GM23338 (cell line): Measurements from ENCODE around the gene SYPL2. TPM values are rescaled to one million over a fixed set of nuclear protein-coding genes. Genes with fewer than 3 reads are reported as not detected.

Source experiments
- ATAC-seq: fragments of 200-7000 bp; cut with Tn5 transposase; 3 replicates; pipeline ENCODE4 v1.9.1; 2020
- DNase-seq: peaks from one replicate; pipeline ENCODE4 v3.0.0-alpha.2; 2015; ENCODE audit warnings: low spot score
- H2AFZ ChIP-seq: fragments of 200-600 bp; sonication (generic); 2 replicates; pipeline ENCODE4 v1.8.0; 2016; ENCODE audit warnings: antibody characterized with exemption, mild to moderate bottlenecking, moderate library complexity
- H3F3A ChIP-seq: fragments of 200-600 bp; sonication (generic); replicated peaks from 2 replicates; pipeline ENCODE4 v1.8.0; 2017; ENCODE audit warnings: antibody characterized with exemption, mixed run types, low read depth
- H3K27ac ChIP-seq: fragments of 200-600 bp; sonication (generic); 2 replicates; pipeline ENCODE4 v1.6.1; 2016; ENCODE audit warnings: low read depth
- H3K27me3 ChIP-seq: fragments of 200-600 bp; sonication (generic); 2 replicates; pipeline ENCODE4 v1.8.0; 2016; ENCODE audit warnings: mild to moderate bottlenecking, mixed run types, moderate library complexity; ENCODE audit not compliant: insufficient read depth
- H3K36me3 ChIP-seq: fragments of 200-600 bp; sonication (generic); 2 replicates; pipeline ENCODE4 v1.8.0; 2016; ENCODE audit warnings: mild to moderate bottlenecking; ENCODE audit not compliant: insufficient read depth
- H3K4me1 ChIP-seq: fragments of 200-600 bp; sonication (generic); 2 replicates; pipeline ENCODE4 v1.8.0; 2016; ENCODE audit warnings: mild to moderate bottlenecking, moderate library complexity; ENCODE audit not compliant: insufficient read depth
- H3K4me2 ChIP-seq: fragments of 200-600 bp; sonication (generic); 2 replicates; pipeline ENCODE4 v1.7.1; 2017; ENCODE audit warnings: mixed run types
- H3K4me3 ChIP-seq: fragments of 200-600 bp; sonication (generic); 2 replicates; pipeline ENCODE4 v1.6.1; 2016; ENCODE audit warnings: mixed run types
- H3K79me2 ChIP-seq: fragments of 200-600 bp; sonication (generic); replicated peaks from 2 replicates; pipeline ENCODE4 v1.8.0; 2017; ENCODE audit warnings: mild to moderate bottlenecking; ENCODE audit not compliant: insufficient read depth
- H3K9me2 ChIP-seq: fragments of 200-600 bp; sonication (generic); 2 replicates; pipeline ENCODE4 v1.8.0; 2017; ENCODE audit not compliant: insufficient read depth
- H4K20me1 ChIP-seq: fragments of 200-600 bp; sonication (generic); replicated peaks from 2 replicates; pipeline ENCODE4 v1.8.0; 2017; ENCODE audit warnings: mild to moderate bottlenecking; ENCODE audit not compliant: insufficient read depth
- H3K27ac Mint-ChIP-seq: 2 replicates; pipeline ENCODE4 v1.8.0; 2020; ENCODE audit warnings: inconsistent platforms, mild to moderate bottlenecking, moderate library complexity, mixed read lengths
- H3K27me3 Mint-ChIP-seq: 3 replicates; pipeline ENCODE4 v1.8.0; 2022; ENCODE audit warnings: low read depth, mild to moderate bottlenecking, moderate library complexity, mixed read lengths, inconsistent platforms; ENCODE audit not compliant: insufficient read depth, poor library complexity
- H3K36me3 Mint-ChIP-seq: 3 replicates; pipeline ENCODE4 v1.8.0; 2021; ENCODE audit warnings: low read depth, mild to moderate bottlenecking, inconsistent platforms, moderate library complexity, mixed read lengths
- H3K4me1 Mint-ChIP-seq: 3 replicates; pipeline ENCODE4 v1.8.0; 2020; ENCODE audit warnings: mild to moderate bottlenecking, inconsistent platforms, mixed read lengths
- H3K4me3 Mint-ChIP-seq: 3 replicates; pipeline ENCODE4 v1.8.0; 2021; ENCODE audit warnings: moderate library complexity, mild to moderate bottlenecking, inconsistent platforms, mixed read lengths
- H3K9me3 Mint-ChIP-seq: 3 replicates; pipeline ENCODE4 v1.8.0; 2020; ENCODE audit warnings: moderate library complexity, mild to moderate bottlenecking, inconsistent platforms, mixed read lengths
- ETS1 ChIP-seq: IDR thresholded peaks from 2 replicates; pipeline ENCODE4 v1.6.1; 2016; ENCODE audit warnings: antibody characterized with exemption
- EZH2 ChIP-seq: fragments of 200-600 bp; sonication (generic); IDR thresholded peaks from one replicate; pipeline ENCODE4 v1.8.0; 2017; ENCODE audit warnings: antibody characterized with exemption, mild to moderate bottlenecking, low read depth; ENCODE audit not compliant: unreplicated experiment
- EZH2phosphoT487 ChIP-seq: fragments of 200-600 bp; sonication (generic); IDR thresholded peaks from one replicate; pipeline ENCODE4 v1.8.1; 2018; ENCODE audit warnings: antibody characterized with exemption; ENCODE audit not compliant: unreplicated experiment
- POLR2AphosphoS5 ChIP-seq: IDR thresholded peaks from 2 replicates; pipeline ENCODE4 v1.6.1; 2016; ENCODE audit warnings: antibody characterized with exemption, low read depth
- STAT1 ChIP-seq: IDR thresholded peaks from one replicate; pipeline ENCODE4 v1.6.1; 2016; ENCODE audit warnings: antibody characterized with exemption; ENCODE audit not compliant: unreplicated experiment
- polyA plus RNA-seq: library from polyadenylated mRNA; unstranded; fragments of >200 nt; fragmentation: Nextera tagmentation; extraction: Ambion mirVana; gene quantifications from 2 replicates; pipeline ENCODE4 v1.2.1, GENCODE V29; 2016
- total RNA-seq: library from RNA; depleted of rRNA; stranded (reverse); fragments of >200 nt; shearing (Covaris generic); gene quantifications from 2 replicates; pipeline ENCODE4 v1.2.3, GENCODE V29; 2014
- TF ChIP-seq, protein P1 (sequence below): fragments of 250-450 bp; sonication (Bioruptor Pico); IDR thresholded peaks from 2 replicates; pipeline ENCODE4 v1.5.0; 2020; ENCODE audit warnings: mild to moderate bottlenecking, moderate library complexity

Gene SYPL2
- total and polyA plus RNA-seq, 2 experiments from 2014 or later: 0.40 to 0.49 TPM

GRCh38 chr1:109425391-109426280 is 40.7 kb upstream of the SYPL2 start (continued):
- TF ChIP-seq, protein P1, sequence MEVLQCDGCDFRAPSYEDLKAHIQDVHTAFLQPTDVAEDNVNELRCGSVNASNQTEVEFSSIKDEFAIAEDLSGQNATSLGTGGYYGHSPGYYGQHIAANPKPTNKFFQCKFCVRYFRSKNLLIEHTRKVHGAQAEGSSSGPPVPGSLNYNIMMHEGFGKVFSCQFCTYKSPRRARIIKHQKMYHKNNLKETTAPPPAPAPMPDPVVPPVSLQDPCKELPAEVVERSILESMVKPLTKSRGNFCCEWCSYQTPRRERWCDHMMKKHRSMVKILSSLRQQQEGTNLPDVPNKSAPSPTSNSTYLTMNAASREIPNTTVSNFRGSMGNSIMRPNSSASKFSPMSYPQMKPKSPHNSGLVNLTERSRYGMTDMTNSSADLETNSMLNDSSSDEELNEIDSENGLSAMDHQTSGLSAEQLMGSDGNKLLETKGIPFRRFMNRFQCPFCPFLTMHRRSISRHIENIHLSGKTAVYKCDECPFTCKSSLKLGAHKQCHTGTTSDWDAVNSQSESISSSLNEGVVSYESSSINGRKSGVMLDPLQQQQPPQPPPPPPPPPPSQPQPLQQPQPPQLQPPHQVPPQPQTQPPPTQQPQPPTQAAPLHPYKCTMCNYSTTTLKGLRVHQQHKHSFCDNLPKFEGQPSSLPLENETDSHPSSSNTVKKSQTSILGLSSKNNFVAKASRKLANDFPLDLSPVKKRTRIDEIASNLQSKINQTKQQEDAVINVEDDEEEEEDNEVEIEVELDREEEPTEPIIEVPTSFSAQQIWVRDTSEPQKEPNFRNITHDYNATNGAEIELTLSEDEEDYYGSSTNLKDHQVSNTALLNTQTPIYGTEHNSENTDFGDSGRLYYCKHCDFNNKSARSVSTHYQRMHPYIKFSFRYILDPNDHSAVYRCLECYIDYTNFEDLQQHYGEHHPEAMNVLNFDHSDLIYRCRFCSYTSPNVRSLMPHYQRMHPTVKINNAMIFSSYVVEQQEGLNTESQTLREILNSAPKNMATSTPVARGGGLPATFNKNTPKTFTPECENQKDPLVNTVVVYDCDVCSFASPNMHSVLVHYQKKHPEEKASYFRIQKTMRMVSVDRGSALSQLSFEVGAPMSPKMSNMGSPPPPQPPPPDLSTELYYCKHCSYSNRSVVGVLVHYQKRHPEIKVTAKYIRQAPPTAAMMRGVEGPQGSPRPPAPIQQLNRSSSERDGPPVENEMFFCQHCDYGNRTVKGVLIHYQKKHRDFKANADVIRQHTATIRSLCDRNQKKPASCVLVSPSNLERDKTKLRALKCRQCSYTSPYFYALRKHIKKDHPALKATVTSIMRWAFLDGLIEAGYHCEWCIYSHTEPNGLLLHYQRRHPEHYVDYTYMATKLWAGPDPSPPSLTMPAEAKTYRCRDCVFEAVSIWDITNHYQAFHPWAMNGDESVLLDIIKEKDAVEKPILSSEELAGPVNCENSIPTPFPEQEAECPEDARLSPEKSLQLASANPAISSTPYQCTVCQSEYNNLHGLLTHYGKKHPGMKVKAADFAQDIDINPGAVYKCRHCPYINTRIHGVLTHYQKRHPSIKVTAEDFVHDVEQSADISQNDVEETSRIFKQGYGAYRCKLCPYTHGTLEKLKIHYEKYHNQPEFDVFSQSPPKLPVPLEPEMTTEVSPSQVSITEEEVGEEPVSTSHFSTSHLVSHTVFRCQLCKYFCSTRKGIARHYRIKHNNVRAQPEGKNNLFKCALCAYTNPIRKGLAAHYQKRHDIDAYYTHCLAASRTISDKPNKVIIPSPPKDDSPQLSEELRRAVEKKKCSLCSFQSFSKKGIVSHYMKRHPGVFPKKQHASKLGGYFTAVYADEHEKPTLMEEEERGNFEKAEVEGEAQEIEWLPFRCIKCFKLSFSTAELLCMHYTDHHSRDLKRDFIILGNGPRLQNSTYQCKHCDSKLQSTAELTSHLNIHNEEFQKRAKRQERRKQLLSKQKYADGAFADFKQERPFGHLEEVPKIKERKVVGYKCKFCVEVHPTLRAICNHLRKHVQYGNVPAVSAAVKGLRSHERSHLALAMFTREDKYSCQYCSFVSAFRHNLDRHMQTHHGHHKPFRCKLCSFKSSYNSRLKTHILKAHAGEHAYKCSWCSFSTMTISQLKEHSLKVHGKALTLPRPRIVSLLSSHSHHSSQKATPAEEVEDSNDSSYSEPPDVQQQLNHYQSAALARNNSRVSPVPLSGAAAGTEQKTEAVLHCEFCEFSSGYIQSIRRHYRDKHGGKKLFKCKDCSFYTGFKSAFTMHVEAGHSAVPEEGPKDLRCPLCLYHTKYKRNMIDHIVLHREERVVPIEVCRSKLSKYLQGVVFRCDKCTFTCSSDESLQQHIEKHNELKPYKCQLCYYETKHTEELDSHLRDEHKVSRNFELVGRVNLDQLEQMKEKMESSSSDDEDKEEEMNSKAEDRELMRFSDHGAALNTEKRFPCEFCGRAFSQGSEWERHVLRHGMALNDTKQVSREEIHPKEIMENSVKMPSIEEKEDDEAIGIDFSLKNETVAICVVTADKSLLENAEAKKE: no peak
- TF ChIP-seq STAT1 (no peak), POLR2AphosphoS5 (no peak), EZH2phosphoT487 (no peak)

- H3K27ac ChIP-seq: peak within 1 kb of the TSS; percentile 78; the same call in 1 of the 2 replicates
- TF ChIP-seq EZH2 (no peak), ETS1 (peak; percentile 48; the same call in 1 of the 2 replicates), POLR2AphosphoS5 (peak; percentile 97)
- Mint-ChIP-seq H3K27ac (peak within 1 kb of the TSS; percentile 99), H3K27me3 (no peaks in the 10 kb centered on the region), H3K4me1 (peaks cover 17% of the 10 kb centered on the region; the same call in 2 of the 3 replicates), H3K36me3 (peaks cover under 1% of the 10 kb centered on the region; the same call in 1 of the 3 replicates), H3K9me3 (no peaks in the 10 kb centered on the region), H3K4me3 (peak within 1 kb of the TSS; percentile 95)
- 0 out of 2 replicates have a peak within 1 kb of the TSS, but pooled peaks have one; percentile 21 for H2AFZ ChIP-seq
- H4K20me1 ChIP-seq: peaks cover 14% of the 10 kb centered on the region
- H3K4me1 ChIP-seq: peaks cover 4% of the 10 kb centered on the region; the same call in 1 of the 2 replicates
- peak within 1 kb of the TSS; percentile 84 for H3K4me2 ChIP-seq
- no peaks in the 10 kb centered on the region for H3K27me3 ChIP-seq
- H3K36me3 ChIP-seq: no peaks in the 10 kb centered on the region; the same call in 1 of the 2 replicates
- peak within 1 kb of the TSS; percentile 75 for H3K4me3 ChIP-seq
- H3K9me2 ChIP-seq: no peaks in the 10 kb centered on the region
- no peaks in the 10 kb centered on the region for H3F3A ChIP-seq
- DNase-seq (peak; percentile 99), ATAC-seq (peak; percentile 97)
- peaks cover 52% of the 10 kb centered on the region for H3K79me2 ChIP-seq
Observed at GRCh38 chr1:109426281-109427170, 39.8 kb upstream of the SYPL2 start, which contains the start of gene PSMA5. TSS of gene PSMA5 (minus strand) at chr1:109426448. CDS start at chr1:109426330, 118 bp downstream.
